Adrenal gland (tissue), 5 donors: ENCODE data around the gene HOXC6.

Source experiments
- POLR2A ChIP-seq, 2 donors: fragments of 450-650 bp; IDR thresholded peaks; one replicate each; pipeline ENCODE4 v1.6.1; 2017; ENCODE audit warnings: antibody characterized with exemption in 2 of 2, mild to moderate bottlenecking in 2 of 2, moderate library complexity in 1 of 2
- TF ChIP-seq, protein P1 (sequence below), 6 experiments: fragments of 450-650 bp in 4 of 6; fragments of 200-600 bp in 2 of 6; sonication (generic) in 1 of 6; IDR thresholded peaks; 1 replicate in 5 of 6; 2 replicates in 1 of 6; pipeline versions ENCODE4 v1.5.1 to v1.8.0; 2016 to 2021; ENCODE audit warnings: antibody characterized with exemption in 6 of 6, mild to moderate bottlenecking in 2 of 6, moderate library complexity in 1 of 6
- donor health status: DM: no; HTN: no; CAD: no.

- TF ChIP-seq, protein P1, sequence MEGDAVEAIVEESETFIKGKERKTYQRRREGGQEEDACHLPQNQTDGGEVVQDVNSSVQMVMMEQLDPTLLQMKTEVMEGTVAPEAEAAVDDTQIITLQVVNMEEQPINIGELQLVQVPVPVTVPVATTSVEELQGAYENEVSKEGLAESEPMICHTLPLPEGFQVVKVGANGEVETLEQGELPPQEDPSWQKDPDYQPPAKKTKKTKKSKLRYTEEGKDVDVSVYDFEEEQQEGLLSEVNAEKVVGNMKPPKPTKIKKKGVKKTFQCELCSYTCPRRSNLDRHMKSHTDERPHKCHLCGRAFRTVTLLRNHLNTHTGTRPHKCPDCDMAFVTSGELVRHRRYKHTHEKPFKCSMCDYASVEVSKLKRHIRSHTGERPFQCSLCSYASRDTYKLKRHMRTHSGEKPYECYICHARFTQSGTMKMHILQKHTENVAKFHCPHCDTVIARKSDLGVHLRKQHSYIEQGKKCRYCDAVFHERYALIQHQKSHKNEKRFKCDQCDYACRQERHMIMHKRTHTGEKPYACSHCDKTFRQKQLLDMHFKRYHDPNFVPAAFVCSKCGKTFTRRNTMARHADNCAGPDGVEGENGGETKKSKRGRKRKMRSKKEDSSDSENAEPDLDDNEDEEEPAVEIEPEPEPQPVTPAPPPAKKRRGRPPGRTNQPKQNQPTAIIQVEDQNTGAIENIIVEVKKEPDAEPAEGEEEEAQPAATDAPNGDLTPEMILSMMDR (IDR thresholded peaks at IDR 0.05), result no peak
- no peak for TF ChIP-seq POLR2A (IDR thresholded peaks at IDR 0.05)
Measured at GRCh38 chr12:53983950-53984572, 44.2 kb upstream of the HOXC6 start.
